ENCODE measurements around the gene POM121L2.

POM121L2 gene

GRCh38 chr6:27312146-27312949, at the start of gene POM121L2:
TSS of gene POM121L2 (minus strand) at chr6:27312273. CDS start at chr6:27312170, 103 bp downstream.
- TF ChIP-seq CTCF (conservative IDR thresholded peaks at IDR 0.05) (peak; percentile 91), ZFX (IDR thresholded peaks at IDR 0.05) (no peak)
- H3K27ac ChIP-seq, result no peak within 1 kb of the TSS

DNA sequence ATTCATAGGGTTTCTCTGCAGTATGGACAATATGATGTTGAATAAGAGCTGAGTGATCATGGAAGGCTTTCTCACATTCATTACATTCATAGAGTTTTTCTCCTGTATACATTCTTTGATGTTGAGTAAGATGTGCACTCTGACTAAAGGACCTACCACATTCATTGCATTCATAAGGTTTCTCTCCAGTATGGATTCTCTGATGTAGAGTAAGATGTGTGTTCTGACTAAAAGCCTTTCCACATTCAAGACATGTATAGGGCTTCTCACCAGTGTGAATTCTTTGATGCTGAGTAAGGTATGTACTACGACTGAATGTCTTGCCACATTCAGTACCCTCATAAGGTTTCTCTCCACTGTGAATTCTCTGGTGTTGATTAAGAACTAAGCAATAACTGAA, 47.2 kb upstream of the POM121L2 start:
- no peak overlapping the region for H3K27ac ChIP-seq
- TF ChIP-seq ZFX (IDR thresholded peaks at IDR 0.05) (no peak), CTCF (conservative IDR thresholded peaks at IDR 0.05) (no peak)

DNA sequence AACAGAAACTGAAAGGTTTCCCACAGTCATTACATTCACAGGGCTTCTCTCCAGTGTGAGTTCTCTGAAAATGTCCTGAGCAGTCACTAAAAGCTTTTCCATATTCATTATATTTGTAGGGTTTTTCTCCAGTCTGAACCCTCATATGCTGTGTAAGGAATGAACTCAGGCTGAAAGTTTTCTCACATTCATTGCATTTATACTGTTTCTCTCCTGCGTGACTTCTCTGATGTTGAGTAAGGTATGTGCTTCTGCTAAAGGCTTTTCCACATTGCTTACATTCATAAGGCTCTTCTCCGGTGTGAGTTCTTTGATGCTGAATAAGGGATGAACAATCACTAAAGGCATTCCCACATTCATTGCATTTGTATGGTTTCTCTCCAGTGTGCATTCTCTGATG, 46.7 kb upstream of the POM121L2 start:
- TF ChIP-seq CTCF (conservative IDR thresholded peaks at IDR 0.05) (no peak), ZFX (IDR thresholded peaks at IDR 0.05) (no peak)
- no peak overlapping the region for H3K27ac ChIP-seq

DNA sequence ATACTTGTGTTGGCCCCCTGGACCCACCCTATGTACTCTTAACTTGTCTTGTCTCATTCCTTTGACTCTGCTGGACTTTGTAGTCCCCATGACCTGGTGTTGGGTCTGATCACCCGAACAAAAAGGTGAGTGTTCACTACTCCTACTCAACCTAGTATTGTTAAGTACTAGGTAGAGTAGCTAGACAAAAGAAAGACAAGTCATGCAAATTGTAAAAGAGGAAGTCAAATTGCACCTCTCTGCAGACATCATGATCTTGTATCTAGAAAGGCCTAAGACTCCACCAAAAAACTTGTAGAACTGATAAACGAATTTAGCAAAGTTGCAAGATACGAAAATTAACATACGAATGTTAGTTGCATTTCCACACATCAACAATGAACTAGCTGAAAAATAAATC, 40.8 kb upstream of the POM121L2 start:
- H3K27ac ChIP-seq, result no peak overlapping the region
- TF ChIP-seq CTCF (conservative IDR thresholded peaks at IDR 0.05) (no peak), ZFX (IDR thresholded peaks at IDR 0.05) (no peak)

- no peak overlapping the region for H3K27ac ChIP-seq
- no peak for TF ChIP-seq ZFX (IDR thresholded peaks at IDR 0.05)
- no peak for TF ChIP-seq CTCF (conservative IDR thresholded peaks at IDR 0.05)
Measured at GRCh38 chr6:27334141-27334540, 22.1 kb upstream of the POM121L2 start.

GRCh38 chr6:27333642-27334040, 21.6 kb upstream of the POM121L2 start:
- TF ChIP-seq CTCF (conservative IDR thresholded peaks at IDR 0.05) (no peak), ZFX (IDR thresholded peaks at IDR 0.05) (no peak)
- no peak overlapping the region for H3K27ac ChIP-seq

GRCh38 chr6:27332692-27333641, 20.9 kb upstream of the POM121L2 start:
- TF ChIP-seq CTCF (conservative IDR thresholded peaks at IDR 0.05) (0 out of 2 replicates have a peak, but pooled peaks have one; percentile 6), ZFX (IDR thresholded peaks at IDR 0.05) (no peak)
- 0 out of 2 replicates have a peak overlapping the region, but pooled peaks have one; percentile 12 for H3K27ac ChIP-seq

Data from C4-2B (cell line).